K562 (cell line): ENCODE results near the gene SLC16A4. TPM values are rescaled to one million over a fixed set of nuclear protein-coding genes. Genes with fewer than 3 reads are reported as not detected.
A peak's percentile ranks its signal among the peaks of the same experiment; 100 is the strongest.

Experiments used
- ASH1L ChIP-seq: fragments of 450-650 bp; IDR thresholded peaks from 2 replicates; pipeline ENCODE4 v1.6.1; 2018; ENCODE audit warnings: borderline replicate concordance, mild to moderate bottlenecking, low read depth; ENCODE audit not compliant: partially characterized antibody
- E2F3 ChIP-seq: fragments of 250-450 bp; sonication (Bioruptor Pico); IDR thresholded peaks from 2 replicates; pipeline ENCODE4 v1.4.0; 2020; ENCODE audit warnings: mild to moderate bottlenecking
- ERF ChIP-seq: fragments of 450-650 bp; formaldehyde crosslinking; IDR thresholded peaks from 2 replicates; pipeline ENCODE4 v1.4.0; 2020; ENCODE audit warnings: mild to moderate bottlenecking, mixed read lengths
- HEY1 ChIP-seq: fragments of 250-450 bp; sonication (Bioruptor Pico); IDR thresholded peaks from 2 replicates; pipeline ENCODE4 v1.5.0; 2020; ENCODE audit warnings: mild to moderate bottlenecking, moderate library complexity, borderline replicate concordance
- ILK ChIP-seq: fragments of 450-650 bp; IDR thresholded peaks from 2 replicates; pipeline ENCODE4 v1.6.1; 2016; ENCODE audit warnings: missing genetic modification characterization, low read depth, mild to moderate bottlenecking, missing compliant biosample characterization, moderate library complexity, borderline replicate concordance
- JUND ChIP-seq, 2 experiments: IDR thresholded peaks; 2 replicates in 1 of 2; 3 replicates in 1 of 2; pipeline ENCODE4 v1.6.1; 2011; ENCODE audit warnings: borderline replicate concordance in 2 of 2, low read depth in 2 of 2, low read length in 2 of 2, improper control_type of control experiment in 1 of 2, missing biosample characterization in 1 of 2, missing genetic modification characterization in 1 of 2, missing genetic modification reagents in 1 of 2
- KAT2B ChIP-seq: IDR thresholded peaks from one replicate; pipeline ENCODE4 v1.6.1; 2012; ENCODE audit warnings: low read depth, mild to moderate bottlenecking, control low read depth, inconsistent platforms, low read length, moderate library complexity
- KHSRP ChIP-seq: fragments of 450-650 bp; IDR thresholded peaks from 2 replicates; pipeline ENCODE4 v1.6.1; 2017
- KLF1 ChIP-seq: fragments of 450-650 bp; IDR thresholded peaks from 2 replicates; pipeline ENCODE4 v1.6.1; 2016; ENCODE audit warnings: missing genetic modification characterization, missing compliant biosample characterization
- MAFG ChIP-seq: fragments of 450-650 bp; conservative IDR thresholded peaks from 2 replicates; pipeline ENCODE4 v1.6.1; 2016; ENCODE audit warnings: missing genetic modification characterization, missing compliant biosample characterization
- MYC ChIP-seq, 2 experiments: fragments of 250-450 bp in 1 of 2; sonication (Bioruptor Pico) in 1 of 2; IDR thresholded peaks; 2 replicates each; pipeline versions ENCODE4 v1.5.1 to v1.6.1; 2012 to 2021; ENCODE audit warnings: low read depth in 2 of 2, borderline replicate concordance in 1 of 2, improper control_type of control experiment in 1 of 2, low read length in 1 of 2, mild to moderate bottlenecking in 1 of 2, moderate library complexity in 1 of 2
- NFATC3 ChIP-seq: fragments of 450-650 bp; IDR thresholded peaks from 2 replicates; pipeline ENCODE4 v1.6.1; 2017; ENCODE audit warnings: mild to moderate bottlenecking
- NFE2 ChIP-seq: IDR thresholded peaks from 2 replicates; pipeline ENCODE4 v1.6.1; 2014; ENCODE audit warnings: antibody characterized with exemption, low read depth
- PHF20 ChIP-seq: fragments of 450-650 bp; IDR thresholded peaks from 2 replicates; pipeline ENCODE4 v1.6.1; 2018; ENCODE audit not compliant: partially characterized antibody
- POLR2B ChIP-seq: fragments of 450-650 bp; IDR thresholded peaks from 2 replicates; pipeline ENCODE4 v1.6.1; 2018; ENCODE audit warnings: low read depth; ENCODE audit not compliant: partially characterized antibody
- SETDB1 ChIP-seq: IDR thresholded peaks from one replicate; pipeline ENCODE4 v1.6.1; 2012; ENCODE audit warnings: low read length, control low read depth, inconsistent platforms
- SMAD3 ChIP-seq: fragments of 450-650 bp; formaldehyde crosslinking; conservative IDR thresholded peaks from 2 replicates; pipeline ENCODE4 v1.4.0; 2020; ENCODE audit warnings: mild to moderate bottlenecking
- SMAD4 ChIP-seq: fragments of 250-450 bp; sonication (Bioruptor Pico); conservative IDR thresholded peaks from 2 replicates; pipeline ENCODE4 v1.8.0; 2021; ENCODE audit warnings: inconsistent platforms, mild to moderate bottlenecking, moderate library complexity
- SP1 ChIP-seq: sonication (generic); formaldehyde crosslinking; IDR thresholded peaks from 2 replicates; pipeline ENCODE4 v1.8.1; 2022; ENCODE audit warnings: mild to moderate bottlenecking, missing genetic modification reagents
- SUPT5H ChIP-seq: fragments of 450-650 bp; IDR thresholded peaks from 2 replicates; pipeline ENCODE4 v1.6.1; 2016
- TAF15 ChIP-seq: fragments of 200-400 bp; formaldehyde crosslinking; IDR thresholded peaks from 2 replicates; pipeline ENCODE4 v1.6.1; 2017; ENCODE audit warnings: mild to moderate bottlenecking, low read depth, low read length, moderate library complexity
- TCF7 ChIP-seq: sonication (generic); IDR thresholded peaks from 2 replicates; pipeline ENCODE4 v1.6.1; 2016; ENCODE audit warnings: antibody characterized with exemption, borderline replicate concordance
- ZNF134 ChIP-seq: fragments of 250-450 bp; sonication (Bioruptor Pico); conservative IDR thresholded peaks from 2 replicates; pipeline ENCODE4 v1.4.0; 2020
- ZNF785 ChIP-seq: fragments of 250-450 bp; sonication (Bioruptor Pico); IDR thresholded peaks from 2 replicates; pipeline ENCODE4 v1.4.0; 2020; ENCODE audit warnings: mild to moderate bottlenecking
- polyA plus RNA-seq, 8 experiments: library from polyadenylated mRNA; depleted of rRNA in 4 of 8; stranded (reverse) in 5 of 8; unstranded in 3 of 8; fragments of >200 nt; fragmentation: Nextera tagmentation in 2 of 8; fragmentation: Illumina TruSeq in 1 of 8; extraction: Ambion mirVana in 2 of 8; extraction: Trizol in 1 of 8; gene quantifications; 2 replicates each; pipeline versions ENCODE4 v1.2.1 to v1.2.3, GENCODE V29; 2011 to 2014; ENCODE audit warnings: inconsistent platforms in 1 of 8, missing spikeins in 1 of 8
- total RNA-seq, 7 experiments: library from RNA; depleted of rRNA in 6 of 7; stranded (reverse); fragments of >200 nt in 6 of 7; fragmentation: Illumina TruSeq in 2 of 7; extraction: Trizol in 2 of 7; gene quantifications; 2 replicates each; pipeline versions ENCODE4 v1.2.1 to v1.2.3, GENCODE V29; 2011 to 2021; ENCODE audit warnings: low replicate concordance in 1 of 7
- TF ChIP-seq, protein P1 (sequence below): IDR thresholded peaks from 3 replicates; pipeline ENCODE4 v1.6.1; 2011; ENCODE audit warnings: borderline replicate concordance, mild to moderate bottlenecking; ENCODE audit not compliant: insufficient read length, insufficient read depth
- TF ChIP-seq, protein P2 (sequence below): fragments of 450-650 bp; IDR thresholded peaks from 2 replicates; pipeline ENCODE4 v1.6.1; 2014; ENCODE audit warnings: low read depth, mild to moderate bottlenecking, moderate library complexity, borderline replicate concordance

Gene SLC16A4
- total and polyA plus RNA-seq, 9 of the 15 experiments (the other 6 are each of a cell fraction or from before 2014, with no cell fraction given): 0.04 to 0.31 (median 0.18) TPM; not detected in 1

DNA sequence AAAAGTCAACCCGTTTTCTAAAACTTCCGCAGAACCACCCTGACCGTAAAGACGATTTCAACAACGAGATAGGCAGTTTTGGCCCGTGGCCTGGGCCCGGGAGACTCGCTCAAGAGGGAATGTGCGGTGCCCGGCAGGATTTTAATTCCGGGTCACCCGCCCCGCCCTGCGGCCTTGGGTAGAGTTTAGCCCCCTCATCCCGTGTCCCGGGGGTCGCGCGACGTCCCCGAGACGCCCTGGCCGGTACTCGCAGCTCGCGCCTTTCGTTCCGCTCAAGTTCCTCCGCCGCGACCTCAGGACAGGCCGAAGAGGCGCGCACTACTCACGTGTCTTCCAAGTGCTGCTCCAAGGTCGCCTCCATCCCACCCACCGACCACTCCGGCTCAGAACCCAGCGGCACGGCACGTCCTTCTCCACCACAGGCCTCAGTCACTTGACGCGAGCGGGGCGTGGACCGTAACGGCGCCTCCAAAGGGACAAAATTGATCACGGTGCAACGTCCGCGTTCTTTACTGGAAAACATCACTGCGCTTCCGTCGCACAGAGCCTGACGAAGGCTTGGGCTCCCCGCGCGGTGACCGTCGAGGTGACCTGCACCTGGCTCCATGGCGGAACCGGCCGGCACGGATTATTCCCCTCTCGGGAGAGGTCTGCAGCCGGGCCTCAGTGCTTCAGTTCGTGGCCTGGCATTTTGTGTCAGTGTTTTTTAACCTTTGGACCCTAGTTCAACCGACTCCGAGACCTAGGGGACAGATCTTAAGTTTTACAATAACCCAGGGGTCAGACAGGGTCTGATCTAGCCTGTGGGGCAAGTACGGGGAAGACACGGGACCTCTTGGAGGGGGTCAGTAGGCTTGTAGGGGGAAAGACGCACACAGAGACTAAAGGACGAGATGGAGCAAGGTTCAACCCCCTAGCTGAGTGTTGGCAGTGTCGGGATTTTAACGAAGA is 16.7 kb upstream of the SLC16A4 start, which contains the start of gene LAMTOR5 (continued):
- TF ChIP-seq, protein P1, sequence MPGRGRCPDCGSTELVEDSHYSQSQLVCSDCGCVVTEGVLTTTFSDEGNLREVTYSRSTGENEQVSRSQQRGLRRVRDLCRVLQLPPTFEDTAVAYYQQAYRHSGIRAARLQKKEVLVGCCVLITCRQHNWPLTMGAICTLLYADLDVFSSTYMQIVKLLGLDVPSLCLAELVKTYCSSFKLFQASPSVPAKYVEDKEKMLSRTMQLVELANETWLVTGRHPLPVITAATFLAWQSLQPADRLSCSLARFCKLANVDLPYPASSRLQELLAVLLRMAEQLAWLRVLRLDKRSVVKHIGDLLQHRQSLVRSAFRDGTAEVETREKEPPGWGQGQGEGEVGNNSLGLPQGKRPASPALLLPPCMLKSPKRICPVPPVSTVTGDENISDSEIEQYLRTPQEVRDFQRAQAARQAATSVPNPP: no peak
- peak; percentile 82 for TF ChIP-seq SETDB1
- TF ChIP-seq MYC (IDR thresholded peaks at IDR 0.05; ENCODE audit: low read depth, low read length): peak; percentile 95
- peak; percentile 71 for TF ChIP-seq MYC (CRISPR knock-in tag; IDR thresholded peaks at IDR 0.05; ENCODE audit: borderline replicate concordance, low read depth)
- TF ChIP-seq MAFG (tag): no peak
- TF ChIP-seq SMAD4: no peak; the same call in 1 of the 2 replicates
- peak; percentile 93 for TF ChIP-seq POLR2B
- TF ChIP-seq ERF: peak; percentile 32; the same call in 1 of the 2 replicates
- peak; percentile 96 for TF ChIP-seq KLF1 (tag)
- TF ChIP-seq KHSRP: peak; percentile 77; the same call in 1 of the 2 replicates
- no peak for TF ChIP-seq ZNF785 (CRISPR knock-in tag)
- no peak for TF ChIP-seq TAF15
- no peak for TF ChIP-seq ASH1L
- peak; percentile 50 for TF ChIP-seq TCF7
- TF ChIP-seq JUND (IDR thresholded peaks at IDR 0.05; ENCODE audit: borderline replicate concordance, low read depth, low read length): peak; percentile 84
- peak; percentile 82; the same call in 1 of the 3 replicates for TF ChIP-seq JUND (tag; IDR thresholded peaks at IDR 0.05; ENCODE audit: borderline replicate concordance, low read depth, low read length)
- peak; percentile 42; the same call in 1 of the 2 replicates for TF ChIP-seq NFE2
- TF ChIP-seq ZNF134 (CRISPR knock-in tag): no peak
- TF ChIP-seq ILK (tag): no peak
- TF ChIP-seq SUPT5H: peak; percentile 96
- peak; percentile 68; the same call in 1 of the 2 replicates for TF ChIP-seq NFATC3
- TF ChIP-seq KAT2B: no peak
- 0 out of 2 replicates have a peak, but pooled peaks have one; percentile 29 for TF ChIP-seq SMAD3
- peak; percentile 96 for TF ChIP-seq SP1 (CRISPR knock-in tag)
- TF ChIP-seq HEY1 (CRISPR knock-in tag): no peak
- TF ChIP-seq, protein P2, sequence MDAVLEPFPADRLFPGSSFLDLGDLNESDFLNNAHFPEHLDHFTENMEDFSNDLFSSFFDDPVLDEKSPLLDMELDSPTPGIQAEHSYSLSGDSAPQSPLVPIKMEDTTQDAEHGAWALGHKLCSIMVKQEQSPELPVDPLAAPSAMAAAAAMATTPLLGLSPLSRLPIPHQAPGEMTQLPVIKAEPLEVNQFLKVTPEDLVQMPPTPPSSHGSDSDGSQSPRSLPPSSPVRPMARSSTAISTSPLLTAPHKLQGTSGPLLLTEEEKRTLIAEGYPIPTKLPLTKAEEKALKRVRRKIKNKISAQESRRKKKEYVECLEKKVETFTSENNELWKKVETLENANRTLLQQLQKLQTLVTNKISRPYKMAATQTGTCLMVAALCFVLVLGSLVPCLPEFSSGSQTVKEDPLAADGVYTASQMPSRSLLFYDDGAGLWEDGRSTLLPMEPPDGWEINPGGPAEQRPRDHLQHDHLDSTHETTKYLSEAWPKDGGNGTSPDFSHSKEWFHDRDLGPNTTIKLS: peak; percentile 84
- TF ChIP-seq E2F3 (CRISPR knock-in tag): no peak; the same call in none of the 2 replicates
- peak; percentile 96 for TF ChIP-seq PHF20
